Measurements from ENCODE around the gene IFRD2. TPM values are rescaled to one million over a fixed set of nuclear protein-coding genes. Genes with fewer than 3 reads are reported as not detected.

Gene IFRD2, protein sequence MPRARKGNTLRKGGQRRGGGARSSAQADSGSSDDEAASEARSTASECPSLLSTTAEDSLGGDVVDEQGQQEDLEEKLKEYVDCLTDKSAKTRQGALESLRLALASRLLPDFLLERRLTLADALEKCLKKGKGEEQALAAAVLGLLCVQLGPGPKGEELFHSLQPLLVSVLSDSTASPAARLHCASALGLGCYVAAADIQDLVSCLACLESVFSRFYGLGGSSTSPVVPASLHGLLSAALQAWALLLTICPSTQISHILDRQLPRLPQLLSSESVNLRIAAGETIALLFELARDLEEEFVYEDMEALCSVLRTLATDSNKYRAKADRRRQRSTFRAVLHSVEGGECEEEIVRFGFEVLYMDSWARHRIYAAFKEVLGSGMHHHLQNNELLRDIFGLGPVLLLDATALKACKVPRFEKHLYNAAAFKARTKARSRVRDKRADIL
- total RNA-seq, result 31.7 TPM

GRCh38 chr3:50292159-50293078, at the start of gene IFRD2:
TSS of gene IFRD2 (minus strand) at chr3:50292429. CDS start at chr3:50292274, 155 bp downstream.

DNA sequence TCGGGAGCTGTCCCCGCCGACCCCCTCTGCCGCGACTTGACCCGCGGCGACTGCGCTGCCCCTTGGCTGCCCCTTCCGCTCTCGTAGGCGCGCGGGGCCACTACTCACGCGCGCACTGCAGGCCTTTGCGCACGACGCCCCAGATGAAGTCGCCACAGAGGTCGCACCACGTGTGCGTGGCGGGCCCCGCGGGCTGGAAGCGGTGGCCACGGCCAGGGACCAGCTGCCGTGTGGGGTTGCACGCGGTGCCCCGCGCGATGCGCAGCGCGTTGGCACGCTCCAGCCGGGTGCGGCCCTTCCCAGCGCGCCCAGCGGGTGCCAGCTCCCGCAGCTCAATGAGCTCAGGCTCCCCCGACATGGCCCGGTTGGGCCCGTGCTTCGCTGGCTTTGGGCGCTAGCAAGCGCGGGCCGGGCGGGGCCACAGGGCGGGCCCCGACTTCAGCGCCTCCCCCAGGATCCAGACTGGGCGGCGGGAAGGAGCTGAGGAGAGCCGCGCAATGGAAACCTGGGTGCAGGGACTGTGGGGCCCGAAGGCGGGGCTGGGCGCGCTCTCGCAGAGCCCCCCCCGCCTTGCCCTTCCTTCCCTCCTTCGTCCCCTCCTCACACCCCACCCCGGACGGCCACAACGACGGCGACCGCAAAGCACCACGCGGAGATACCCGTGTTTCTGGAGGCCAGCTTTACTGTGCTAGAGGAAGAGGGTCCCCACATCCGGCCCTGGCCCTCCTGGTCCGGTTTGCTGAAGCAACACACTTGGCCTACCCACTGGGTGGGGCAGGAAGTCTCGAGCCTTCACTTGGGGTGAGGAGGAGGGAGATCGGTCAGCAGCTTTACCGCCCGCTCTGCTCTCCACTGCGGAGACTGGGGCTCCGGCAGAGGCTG, 48.5 kb upstream of the IFRD2 start, which contains the start of gene RASSF1:
RASSF1 (minus strand) TSS at position 389 of the 882 bp plus-strand sequence; CDS start at position 358, 31 bp downstream.

DNA sequence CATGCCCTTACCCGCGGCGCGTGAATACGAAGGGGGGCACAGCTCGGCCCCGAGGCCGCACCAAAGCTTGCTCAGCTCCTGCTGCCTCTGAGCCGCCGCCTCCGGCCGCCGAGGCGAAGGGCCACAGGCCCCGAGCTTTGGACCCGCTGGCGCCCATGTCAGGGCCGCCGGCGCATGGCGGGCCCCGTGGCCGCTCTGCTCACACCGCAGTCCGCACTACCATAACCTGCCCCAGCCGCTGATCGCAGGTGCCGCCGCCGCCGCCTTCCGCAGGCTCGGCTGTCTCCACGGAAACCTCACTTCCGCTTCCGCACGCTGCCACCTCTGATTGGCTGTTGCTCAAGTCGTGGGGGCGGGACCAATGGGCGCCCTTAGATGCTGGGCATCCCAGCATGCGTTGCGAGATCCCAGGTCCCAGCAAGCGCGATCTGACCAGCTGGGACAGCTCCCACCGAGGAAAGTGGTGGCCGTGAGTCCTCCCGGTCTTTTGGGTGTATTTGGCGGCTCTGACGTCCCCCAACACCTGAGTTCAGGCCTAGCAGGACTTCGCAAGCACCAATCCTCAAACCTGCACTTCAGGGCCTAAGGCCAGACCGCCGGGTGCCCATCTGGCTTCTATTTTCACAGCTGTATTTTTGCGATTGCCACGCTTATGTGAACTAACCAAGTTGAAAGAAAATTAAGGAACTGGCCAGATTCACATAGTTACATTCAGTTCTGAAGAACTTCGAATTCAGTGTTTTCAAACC, 35.9 kb upstream of the IFRD2 start, which contains the start of gene TUSC2:
TUSC2 (minus strand) TSS at position 281 of the 749 bp plus-strand sequence; CDS start at position 157, 124 bp downstream.

DNA sequence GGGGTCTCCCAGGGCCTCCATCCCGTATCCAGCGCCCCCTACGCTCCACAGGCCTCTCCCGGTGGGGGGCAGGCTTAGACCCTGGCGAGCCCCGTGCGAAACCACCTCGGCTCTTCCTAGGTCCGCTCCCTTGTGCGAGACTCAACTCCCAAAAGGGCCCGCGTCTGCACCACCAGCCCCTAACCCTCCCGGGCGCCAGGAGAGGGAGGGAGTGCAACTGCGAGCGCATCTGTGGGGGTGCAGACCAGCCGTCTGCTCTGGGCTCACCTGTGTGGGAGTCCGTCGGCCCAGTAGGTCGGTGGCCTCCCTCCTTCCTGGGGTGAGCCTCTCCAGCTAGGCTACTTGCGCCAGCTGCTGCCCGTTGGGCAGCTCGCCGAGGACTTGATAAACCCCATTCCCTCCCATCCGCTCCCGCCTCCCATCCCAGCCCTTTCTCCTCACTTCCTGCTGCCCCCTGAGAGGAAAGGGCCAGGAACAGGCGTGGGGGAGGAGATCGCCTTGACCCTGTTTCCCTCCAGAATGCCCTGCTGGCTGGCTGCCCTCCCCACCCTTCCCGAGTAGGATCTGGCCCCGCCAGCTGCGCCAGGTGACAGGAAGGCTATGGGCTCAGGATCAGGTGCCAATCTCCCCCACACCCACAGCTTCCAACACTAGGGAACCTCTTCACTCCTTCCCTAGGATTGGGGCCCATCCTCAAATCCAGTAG, 30.3 kb upstream of the IFRD2 start, which contains the start of gene HYAL2:
HYAL2 (minus strand) TSS at position 360 of the 706 bp plus-strand sequence. CDS start 2,256 bp downstream, outside the sequence.

DNA sequence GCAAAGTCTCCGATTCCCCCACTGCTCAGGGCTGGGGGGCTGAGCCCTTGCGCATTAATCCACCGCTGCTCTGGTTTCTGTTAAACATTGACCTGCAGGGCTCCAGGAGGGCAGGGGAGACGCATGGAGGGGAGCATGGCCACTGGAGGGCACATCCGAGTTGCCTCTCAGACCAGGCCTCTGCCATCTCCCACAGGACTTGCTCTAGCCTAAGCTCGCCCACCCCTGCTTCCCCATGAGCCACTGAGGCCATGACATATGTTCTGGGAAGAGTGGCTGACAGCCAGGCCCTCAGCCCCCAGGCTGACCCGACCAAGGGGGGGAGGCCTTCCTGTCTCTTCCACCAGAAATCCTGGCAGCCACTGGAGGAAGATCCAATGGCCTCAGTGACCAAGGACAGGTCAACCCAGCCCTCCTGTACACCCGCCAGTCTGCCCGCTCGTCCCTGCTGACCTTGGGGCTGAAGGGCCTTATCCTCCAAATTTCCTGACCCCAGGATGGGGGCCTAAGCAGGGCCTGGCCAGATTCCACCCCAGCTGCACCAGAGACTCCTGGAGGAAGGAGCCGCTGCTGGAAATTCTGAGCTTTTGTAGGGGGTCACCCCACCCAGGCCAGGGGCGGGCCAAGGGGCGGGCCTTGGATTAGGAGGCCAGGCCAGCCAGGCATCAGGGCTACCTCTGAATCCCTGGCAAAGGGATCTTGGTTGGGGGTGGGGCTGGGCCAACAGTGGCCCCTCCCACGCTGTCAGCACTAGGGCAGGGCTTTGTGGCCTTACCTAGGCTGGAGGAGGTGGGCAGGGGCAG, 11.0 kb upstream of the IFRD2 start, which contains the start of gene HYAL1:
HYAL1 (minus strand) TSS at position 562 of the 803 bp plus-strand sequence. CDS start 618 bp downstream, outside the sequence.

DNA sequence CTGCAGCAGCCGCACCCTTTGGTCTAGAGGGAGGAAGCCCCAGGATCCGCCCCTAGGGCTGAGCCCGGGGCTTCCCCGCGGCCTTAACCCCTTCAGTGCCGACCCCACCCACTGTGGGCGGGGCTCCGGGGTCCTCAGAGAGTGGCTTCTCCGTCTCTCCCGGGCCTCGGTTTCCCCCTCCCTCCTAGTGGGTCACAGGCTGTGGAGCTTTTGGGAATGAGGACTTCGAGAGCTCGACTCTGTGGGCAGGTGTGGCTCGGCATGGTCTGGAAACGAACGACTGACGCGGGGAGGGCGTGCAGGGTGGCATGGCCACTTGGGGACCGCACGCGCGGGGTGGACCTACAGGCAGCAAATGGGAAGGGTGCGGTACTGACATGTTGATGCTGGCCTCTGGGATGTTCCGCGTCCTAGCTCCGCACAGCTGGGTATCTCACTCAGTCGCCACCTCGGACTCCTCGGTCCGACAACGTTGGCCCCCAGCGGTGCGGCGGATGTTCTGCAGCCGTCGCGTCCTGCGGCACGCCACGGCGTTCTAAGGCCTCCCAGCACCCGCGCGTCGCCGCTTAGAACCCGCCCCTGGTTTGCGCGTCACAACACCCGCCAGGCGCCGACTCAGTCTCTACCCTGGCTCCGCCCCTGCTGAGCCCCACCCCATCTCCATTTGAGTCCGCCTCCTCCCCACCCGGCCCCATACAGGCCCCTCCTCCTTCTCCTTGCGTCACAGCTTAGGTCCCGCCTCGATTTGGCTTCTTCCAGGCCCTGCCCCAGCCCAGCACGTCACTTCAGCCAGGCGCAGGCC, 6.8 kb upstream of the IFRD2 start, which contains the start of the genes HYAL3 and NAA80:
HYAL3 (minus strand) TSS at position 570 of the 802 bp plus-strand sequence. CDS start 3,803 bp downstream, outside the sequence.
NAA80 (minus strand) TSS at position 570 of the 802 bp plus-strand sequence. CDS start 1,942 bp downstream, outside the sequence.

DNA sequence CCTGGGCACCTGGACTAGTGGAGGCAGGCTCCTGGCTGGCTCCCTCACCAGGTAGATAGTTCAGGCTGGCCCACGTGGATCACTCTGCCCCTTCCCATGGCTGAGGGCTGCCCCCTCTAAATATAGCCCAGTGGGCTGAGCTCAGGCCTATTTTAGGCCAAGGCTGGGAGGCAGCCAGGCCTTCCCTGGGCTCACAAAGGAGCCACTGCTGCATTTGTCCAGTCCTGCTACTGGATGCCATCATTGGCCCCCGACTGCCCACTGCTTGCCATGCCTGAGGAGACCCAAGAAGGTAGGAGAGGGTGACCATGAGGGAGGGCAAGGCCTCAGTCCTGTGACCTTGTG, 13.4 kb downstream of the IFRD2 start, which contains the start of gene LSMEM2:
LSMEM2 (plus strand) TSS at position 208 of the 345 bp plus-strand sequence; CDS start at position 235, 27 bp downstream.

DNA sequence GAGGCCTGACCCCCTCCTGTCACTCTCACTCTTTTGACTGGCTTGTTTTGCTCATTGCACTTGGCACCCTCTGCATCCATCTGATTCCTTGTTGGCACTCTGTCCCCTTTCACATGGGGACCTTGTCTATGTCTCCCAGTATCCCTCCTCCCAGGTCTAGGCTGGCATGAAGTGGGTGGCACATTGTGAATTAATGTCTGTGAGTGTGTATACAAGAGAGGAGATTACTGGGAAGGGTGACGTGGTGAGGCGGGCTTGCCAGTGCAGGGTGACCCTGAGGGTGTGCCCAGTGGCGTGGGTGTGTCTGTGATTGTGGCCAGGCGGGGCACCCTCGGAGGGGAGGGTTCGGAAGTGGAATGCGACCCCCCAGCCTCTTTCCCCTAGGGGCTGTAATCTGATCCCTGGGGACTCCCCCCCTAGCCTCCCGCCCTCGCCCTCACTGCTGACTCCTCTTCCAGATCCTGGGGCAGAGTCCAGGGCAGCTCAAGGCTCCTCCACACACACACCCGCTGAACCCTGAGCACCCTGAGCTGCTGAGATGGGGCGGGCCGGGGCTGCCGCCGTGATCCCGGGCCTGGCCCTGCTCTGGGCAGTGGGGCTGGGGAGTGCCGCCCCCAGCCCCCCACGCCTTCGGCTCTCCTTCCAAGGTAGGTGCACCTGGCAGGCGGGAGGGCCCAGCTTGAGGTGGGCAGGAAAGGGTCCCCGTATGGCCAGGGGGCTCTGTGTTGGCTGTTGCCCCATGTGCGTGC, 23.4 kb downstream of the IFRD2 start, which contains the start of gene SEMA3B:
SEMA3B (plus strand) TSS at position 445 of the 749 bp plus-strand sequence; CDS start at position 539, 94 bp downstream.

Other genes starting within 250 kb of the IFRD2 start
- 261 TPM for gene RBM5, start 203.5 kb downstream of the IFRD2 start, total RNA-seq
- 42.8 TPM for gene SEMA3F, start 137.1 kb downstream of the IFRD2 start, total RNA-seq
- gene GNAT1, start 100.8 kb downstream of the IFRD2 start, total RNA-seq, result not detected
- gene SLC38A3, start 87.2 kb downstream of the IFRD2 start, total RNA-seq, result 2.9 TPM
- gene GNAI2, start 56.2 kb downstream of the IFRD2 start, total RNA-seq, result 159 TPM
- gene SEMA3B, start 23.3 kb downstream of the IFRD2 start, total RNA-seq, result 70.1 TPM
- gene LSMEM2, start 13.3 kb downstream of the IFRD2 start, total RNA-seq, result 3.2 TPM
- gene HYAL3, start 7.0 kb upstream of the IFRD2 start, total RNA-seq, result 3.7 TPM
- 4.8 TPM for gene NAA80, start 7.0 kb upstream of the IFRD2 start, total RNA-seq
- 6.3 TPM for gene HYAL1, start 11.1 kb upstream of the IFRD2 start, total RNA-seq
- gene HYAL2, start 30.3 kb upstream of the IFRD2 start, total RNA-seq, result 128 TPM
- 10.5 TPM for gene TUSC2, start 35.8 kb upstream of the IFRD2 start, total RNA-seq
- gene RASSF1, start 48.4 kb upstream of the IFRD2 start, total RNA-seq, result 35.8 TPM
- gene ZMYND10, start 53.3 kb upstream of the IFRD2 start, total RNA-seq, result 3.9 TPM
- gene NPRL2, start 58.3 kb upstream of the IFRD2 start, total RNA-seq, result 27.5 TPM
- gene CYB561D2, start 58.4 kb upstream of the IFRD2 start, total RNA-seq, result 18.0 TPM
- gene TMEM115, start 67.1 kb upstream of the IFRD2 start, total RNA-seq, result 37.8 TPM
- 10.1 TPM for gene CACNA2D2, start 211.2 kb upstream of the IFRD2 start, total RNA-seq